PC-3 (cell line): Measurements from ENCODE around the gene PTPRN2. TPM values are rescaled to one million over a fixed set of nuclear protein-coding genes. Genes with fewer than 3 reads are reported as not detected.
"Not testable (repeated sequence)": the region's sequence is repeated elsewhere in the genome, so short reads cannot be mapped to it uniquely, and the experiment has no call there.

Experiments
- ATAC-seq: fragments of 200-7000 bp; cut with Tn5 transposase; 2 replicates; pipeline ENCODE4 v1.9.1; 2020; ENCODE audit warnings: mild to moderate bottlenecking, moderate library complexity
- BruUV-seq: library from RNA; stranded (reverse); fragments of 400-500 nt; replicated peaks from 2 replicates; lab custom pipeline; 2021; lab: Mats Ljungman, UMichigan
- CTCF ChIA-PET: fragments of 300-600 bp; sonication (Branson Sonifier 250); formaldehyde crosslinking; loops from one replicate; lab custom pipeline; 2022; ENCODE audit warnings: antibody characterized with exemption; lab: Charles Lee
- POLR2A ChIA-PET: fragments of 300-600 bp; sonication (Branson Sonifier 250); formaldehyde crosslinking; loops from one replicate; lab custom pipeline; 2022; ENCODE audit warnings: antibody characterized with exemption; ENCODE audit not compliant: unreplicated experiment; lab: Charles Lee
- DNase-seq: peaks from one replicate; pipeline ENCODE4 v3.0.0-alpha.2; 2015
- H2AFZ ChIP-seq: fragments of 300-600 bp; sonication (generic); 2 replicates; pipeline ENCODE4 v1.6.0; 2016; ENCODE audit warnings: antibody characterized with exemption, low read length
- H3F3A ChIP-seq: fragments of 300-600 bp; sonication (generic); one replicate; pipeline ENCODE4 v1.6.0; 2017; ENCODE audit warnings: antibody characterized with exemption, low read length, control low read depth, mild to moderate bottlenecking; ENCODE audit not compliant: unreplicated experiment
- H3K27ac ChIP-seq: fragments of 300-600 bp; sonication (generic); 2 replicates; pipeline ENCODE4 v1.5.1; 2016; ENCODE audit warnings: mild to moderate bottlenecking, low read length
- H3K27me3 ChIP-seq: fragments of 300-600 bp; sonication (generic); 2 replicates; pipeline ENCODE4 v1.6.1; 2016; ENCODE audit warnings: low read length, mixed read lengths
- H3K36me3 ChIP-seq: fragments of 300-600 bp; sonication (generic); 2 replicates; pipeline ENCODE4 v1.6.1; 2016; ENCODE audit warnings: low read depth, mixed run types, low read length, mixed read lengths
- H3K4me1 ChIP-seq: fragments of 300-600 bp; sonication (generic); 2 replicates; pipeline ENCODE4 v1.5.1; 2016; ENCODE audit warnings: low read length; ENCODE audit not compliant: insufficient read depth
- H3K4me2 ChIP-seq: fragments of 300-600 bp; sonication (generic); 2 replicates; pipeline ENCODE4 v1.6.0; 2016; ENCODE audit warnings: low read length
- H3K4me3 ChIP-seq: fragments of 300-600 bp; sonication (generic); 2 replicates; pipeline ENCODE4 v1.5.1; 2016; ENCODE audit warnings: mild to moderate bottlenecking, low read length, mixed read lengths
- H3K79me2 ChIP-seq: fragments of 300-600 bp; sonication (generic); 2 replicates; pipeline ENCODE4 v1.6.1; 2017; ENCODE audit warnings: low read length, mixed read lengths
- H3K9ac ChIP-seq: fragments of 300-600 bp; sonication (generic); 2 replicates; pipeline ENCODE4 v1.6.0; 2016; ENCODE audit warnings: mild to moderate bottlenecking, low read length
- H3K9me2 ChIP-seq: fragments of 300-600 bp; sonication (generic); replicated peaks from 2 replicates; pipeline ENCODE4 v1.6.1; 2016; ENCODE audit warnings: mixed run types, low read length, mixed read lengths
- H3K9me3 ChIP-seq: fragments of 300-600 bp; sonication (generic); 2 replicates; pipeline ENCODE4 v1.6.1; 2016; ENCODE audit warnings: low read length, mixed read lengths
- H4K20me1 ChIP-seq: fragments of 300-600 bp; sonication (generic); 2 replicates; pipeline ENCODE4 v1.6.1; 2016; ENCODE audit warnings: low read length, mixed read lengths
- EZH2 ChIP-seq: fragments of 300-600 bp; sonication (generic); IDR thresholded peaks from one replicate; pipeline ENCODE4 v1.6.1; 2017; ENCODE audit warnings: antibody characterized with exemption, mild to moderate bottlenecking, low read length; ENCODE audit not compliant: unreplicated experiment
- EZH2phosphoT487 ChIP-seq: fragments of 300-600 bp; sonication (generic); IDR thresholded peaks from 2 replicates; pipeline ENCODE4 v1.6.1; 2018; ENCODE audit warnings: mild to moderate bottlenecking, antibody characterized with exemption, low read length, borderline replicate concordance
- intact Hi-C: fragments of 100-400 bp; cut with micrococcal nuclease; formaldehyde crosslinking; loops from 2 replicates; pipeline ENCODE4 v1.9.0; 2023
- total RNA-seq: library from RNA; depleted of rRNA; stranded (reverse); fragments of >200 nt; gene quantifications from 2 replicates; pipeline ENCODE4 v1.2.3, GENCODE V29; 2014
- TF ChIP-seq, protein P1 (sequence below): fragments of 300-600 bp; sonication (generic); conservative IDR thresholded peaks from 2 replicates; pipeline ENCODE4 v1.5.1; 2017; ENCODE audit warnings: antibody characterized with exemption, low read depth, mild to moderate bottlenecking, low read length

Gene PTPRN2
- total RNA-seq, 1 experiment from 2014 or later: 3.2 TPM

DNA sequence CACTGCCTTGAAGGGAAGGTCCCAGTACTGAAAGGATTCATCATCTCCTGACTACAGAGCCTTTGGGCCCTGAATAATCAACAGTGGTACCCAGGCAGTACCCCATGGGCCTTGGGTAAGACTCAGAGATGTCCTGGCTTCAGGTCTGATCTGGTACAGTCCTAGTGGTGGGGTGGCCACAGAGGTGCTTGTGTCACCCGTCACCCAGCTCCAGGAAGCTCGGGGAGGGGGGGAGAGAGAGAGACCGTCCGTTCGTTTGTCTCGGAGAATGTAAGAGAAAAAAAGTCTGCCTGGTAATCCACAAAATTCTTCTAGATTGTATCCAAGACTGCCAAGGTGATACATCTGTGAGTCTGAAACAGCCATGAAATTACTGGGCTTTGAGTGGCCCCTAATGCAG lies 381.3 kb downstream of the PTPRN2 start:
- H3K4me1 ChIP-seq: no peaks in the 10 kb centered on the region
- H4K20me1 ChIP-seq: no peaks in the 10 kb centered on the region
- no peaks in the 10 kb centered on the region for H3K27me3 ChIP-seq
- CTCF ChIA-PET: no interaction called here
- BruUV-seq: no TSS peak
- H3F3A ChIP-seq: no peaks in the 10 kb centered on the region
- POLR2A ChIA-PET: no interaction called here
- H3K9ac ChIP-seq: no peak overlapping the region
- no peak for ATAC-seq
- no peaks in the 10 kb centered on the region for H3K9me3 ChIP-seq
- H3K4me3 ChIP-seq: no peak overlapping the region
- H3K79me2 ChIP-seq: no peaks in the 10 kb centered on the region
- H3K36me3 ChIP-seq: no peaks in the 10 kb centered on the region
- H2AFZ ChIP-seq: no peak overlapping the region
- intact Hi-C loops: no loop called here
- no peak for DNase-seq
- no peak for TF ChIP-seq EZH2
- TF ChIP-seq, protein P1, sequence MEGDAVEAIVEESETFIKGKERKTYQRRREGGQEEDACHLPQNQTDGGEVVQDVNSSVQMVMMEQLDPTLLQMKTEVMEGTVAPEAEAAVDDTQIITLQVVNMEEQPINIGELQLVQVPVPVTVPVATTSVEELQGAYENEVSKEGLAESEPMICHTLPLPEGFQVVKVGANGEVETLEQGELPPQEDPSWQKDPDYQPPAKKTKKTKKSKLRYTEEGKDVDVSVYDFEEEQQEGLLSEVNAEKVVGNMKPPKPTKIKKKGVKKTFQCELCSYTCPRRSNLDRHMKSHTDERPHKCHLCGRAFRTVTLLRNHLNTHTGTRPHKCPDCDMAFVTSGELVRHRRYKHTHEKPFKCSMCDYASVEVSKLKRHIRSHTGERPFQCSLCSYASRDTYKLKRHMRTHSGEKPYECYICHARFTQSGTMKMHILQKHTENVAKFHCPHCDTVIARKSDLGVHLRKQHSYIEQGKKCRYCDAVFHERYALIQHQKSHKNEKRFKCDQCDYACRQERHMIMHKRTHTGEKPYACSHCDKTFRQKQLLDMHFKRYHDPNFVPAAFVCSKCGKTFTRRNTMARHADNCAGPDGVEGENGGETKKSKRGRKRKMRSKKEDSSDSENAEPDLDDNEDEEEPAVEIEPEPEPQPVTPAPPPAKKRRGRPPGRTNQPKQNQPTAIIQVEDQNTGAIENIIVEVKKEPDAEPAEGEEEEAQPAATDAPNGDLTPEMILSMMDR: no peak
- no peak for TF ChIP-seq EZH2phosphoT487
- H3K27ac ChIP-seq: no peak overlapping the region
- H3K9me2 ChIP-seq: no peaks in the 10 kb centered on the region
- no peak overlapping the region for H3K4me2 ChIP-seq

GRCh38 chr7:158204453-158204852 lies 383.2 kb downstream of the PTPRN2 start:
- Histone ChIP-seq H3K9me2 (no peaks in the 10 kb centered on the region), H3K9me3 (no peaks in the 10 kb centered on the region), H3K27ac (no peak overlapping the region), H3K4me2 (no peak overlapping the region), H3K9ac (no peak overlapping the region), H3K27me3 (no peaks in the 10 kb centered on the region), H3K36me3 (no peaks in the 10 kb centered on the region), H3K79me2 (no peaks in the 10 kb centered on the region), H3F3A (no peaks in the 10 kb centered on the region), H3K4me1 (no peaks in the 10 kb centered on the region), H4K20me1 (no peaks in the 10 kb centered on the region), H2AFZ (no peak overlapping the region), H3K4me3 (no peak overlapping the region)
- no peak for ATAC-seq
- intact Hi-C loops: no loop called here
- CTCF ChIA-PET: no interaction called here
- no peak for DNase-seq
- BruUV-seq: no TSS peak
- POLR2A ChIA-PET: no interaction called here
- TF ChIP-seq EZH2: no peak
- TF ChIP-seq, protein P1: no peak
- TF ChIP-seq EZH2phosphoT487: no peak

DNA sequence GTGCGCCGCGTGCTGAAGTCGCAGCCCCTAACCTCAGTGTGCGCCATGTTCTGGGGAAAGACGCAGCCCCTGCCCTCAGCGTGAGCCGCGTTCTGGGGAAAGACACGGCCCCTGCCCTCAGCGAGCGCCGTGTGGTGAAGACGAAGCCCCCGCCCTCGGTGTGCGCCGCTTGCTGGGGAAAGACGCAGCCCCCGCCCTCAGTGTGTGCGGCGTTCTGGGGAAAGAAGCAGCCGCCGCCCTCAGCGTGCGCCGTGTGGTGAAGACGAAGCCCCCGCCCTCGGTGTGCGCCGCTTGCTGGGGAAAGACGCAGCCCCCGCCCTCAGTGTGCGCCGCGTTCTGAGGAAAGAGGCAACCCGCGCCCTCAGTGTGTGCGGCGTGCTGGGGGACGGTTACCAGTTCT lies 383.7 kb downstream of the PTPRN2 start:
- H3K4me1 ChIP-seq, H4K20me1 ChIP-seq, CTCF ChIA-PET, H3K9me2 ChIP-seq, H3K27ac ChIP-seq, H3K36me3 ChIP-seq, H3K27me3 ChIP-seq, H3K4me3 ChIP-seq, H3K4me2 ChIP-seq, H2AFZ ChIP-seq, BruUV-seq, DNase-seq, POLR2A ChIA-PET, intact Hi-C loops, ATAC-seq, H3K9ac ChIP-seq, H3K79me2 ChIP-seq, H3F3A ChIP-seq, H3K9me3 ChIP-seq: not testable (repeated sequence)
